ENCODE data around the gene PHKA1.
"Not testable (repeated sequence)": the region's sequence is repeated elsewhere in the genome, so short reads cannot be mapped to it uniquely, and the experiment has no call there.

PHKA1 gene

GRCh38 chrX:72572248-72573157 is 141.6 kb downstream of the PHKA1 start, which contains the start of gene HDAC8:
HDAC8 (minus strand) TSS chrX:72572843; CDS start chrX:72572761, 82 bp downstream.
- Mint-ChIP-seq H3K27me3 (peaks cover 10% of the 10 kb centered on the region), H3K9me3 (no peaks in the 10 kb centered on the region), H3K36me3 (peaks cover 8% of the 10 kb centered on the region), H3K4me3 (peak within 1 kb of the TSS; percentile 92), H3K27ac (peak within 1 kb of the TSS; percentile 86), H3K4me1 (peaks cover 11% of the 10 kb centered on the region)
- DNase-seq, result peak; percentile 65
- CTCF ChIA-PET, result interaction anchor here (1.2 to 1.4 kb wide), 2 partner anchors 275 to 296 kb away, joined by 3 to 4 read pairs; partner anchors contain the start of gene RPS4X

DNA sequence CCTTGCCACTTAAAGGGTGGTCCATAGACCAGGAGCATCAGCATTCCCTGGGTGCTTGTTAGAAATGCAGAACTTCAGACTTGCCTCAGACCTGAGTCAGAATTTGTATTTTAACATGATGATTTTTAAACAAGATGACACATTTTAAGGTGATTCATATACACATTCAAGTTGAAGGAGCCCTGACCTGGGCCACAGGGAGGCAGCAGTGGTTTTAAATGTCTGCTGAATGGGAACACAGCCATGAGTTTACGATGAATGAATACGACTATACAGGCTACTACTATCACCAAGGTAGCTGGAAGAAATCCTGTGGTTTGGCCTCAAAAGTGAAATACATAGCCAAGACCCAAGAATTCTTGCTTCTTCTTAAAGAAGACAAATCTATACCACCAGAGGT is 144.3 kb downstream of the PHKA1 start:
- CTCF ChIA-PET, result no interaction called here
- Mint-ChIP-seq H3K27ac (no peak overlapping the region), H3K9me3 (no peaks in the 10 kb centered on the region), H3K27me3 (no peaks in the 10 kb centered on the region), H3K36me3 (peaks cover 18% of the 10 kb centered on the region), H3K4me3 (no peak overlapping the region), H3K4me1 (peaks cover 11% of the 10 kb centered on the region)
- no peak for DNase-seq

DNA sequence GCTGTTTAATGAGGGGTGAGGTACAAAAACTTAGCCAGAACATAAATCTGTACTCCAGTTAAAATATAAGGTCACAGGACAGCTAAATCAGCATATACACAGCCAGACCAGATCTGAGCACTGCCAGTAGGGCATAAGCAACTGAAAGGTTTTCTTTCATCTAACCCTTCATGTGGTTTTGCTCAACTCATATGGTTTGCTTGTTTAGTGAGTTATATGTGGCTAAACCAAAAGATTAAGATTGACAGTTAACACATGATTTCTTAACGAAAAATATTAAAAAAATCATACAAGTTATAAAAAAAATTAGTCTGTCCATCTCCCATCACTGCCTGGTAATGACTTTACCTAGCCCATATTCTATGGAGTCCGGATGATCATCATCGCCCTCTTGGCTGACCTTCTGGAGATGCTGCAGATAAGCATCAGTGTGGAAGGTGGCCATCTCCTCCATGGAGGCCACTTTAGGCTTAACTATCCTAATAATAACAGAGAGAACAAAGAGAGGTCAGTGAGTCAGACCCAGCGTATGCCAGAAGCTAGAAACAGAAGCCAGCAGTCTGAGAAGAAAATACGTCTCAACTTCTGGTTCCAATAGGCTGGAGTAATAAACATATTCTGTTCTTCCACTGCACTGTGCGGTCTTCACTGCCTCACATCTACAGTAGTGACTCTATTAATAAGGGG is 145.6 kb downstream of the PHKA1 start:
- Mint-ChIP-seq H3K9me3 (no peaks in the 10 kb centered on the region), H3K4me3 (no peak overlapping the region), H3K27me3 (no peaks in the 10 kb centered on the region), H3K36me3 (peaks cover 18% of the 10 kb centered on the region), H3K27ac (no peak overlapping the region), H3K4me1 (peaks cover 11% of the 10 kb centered on the region)
- CTCF ChIA-PET, result no interaction called here
- DNase-seq, result no peak

GRCh38 chrX:72566448-72566847 is 147.7 kb downstream of the PHKA1 start:
- Mint-ChIP-seq H3K27me3 (no peaks in the 10 kb centered on the region), H3K4me1 (peaks cover 6% of the 10 kb centered on the region), H3K9me3 (no peaks in the 10 kb centered on the region), H3K36me3 (peaks cover 28% of the 10 kb centered on the region), H3K27ac (no peak overlapping the region), H3K4me3 (no peak overlapping the region)
- DNase-seq, result no peak
- CTCF ChIA-PET, result no interaction called here

DNA sequence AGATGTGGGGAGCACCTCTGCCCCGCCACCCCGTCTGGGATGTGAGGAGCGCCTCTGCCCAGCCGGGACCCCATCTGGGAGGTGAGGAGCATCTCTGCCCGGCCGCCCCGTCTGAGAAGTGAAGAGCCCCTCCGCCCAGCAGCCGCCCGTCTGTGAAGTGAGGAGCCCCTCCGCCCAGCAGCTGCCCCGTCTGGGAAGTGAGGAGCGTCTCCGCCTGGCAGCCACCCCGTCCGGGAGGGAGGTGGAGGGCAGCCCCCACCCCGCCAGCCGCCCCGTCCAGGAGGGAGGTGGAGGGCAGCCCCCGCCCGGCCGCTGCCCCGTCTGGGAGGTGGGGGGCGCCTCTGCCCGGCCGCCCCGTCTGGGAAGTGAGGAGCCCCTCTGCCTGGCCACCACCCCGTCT is 154.5 kb downstream of the PHKA1 start:
- H3K27me3 Mint-ChIP-seq, CTCF ChIA-PET, DNase-seq, H3K4me3 Mint-ChIP-seq, H3K9me3 Mint-ChIP-seq, H3K27ac Mint-ChIP-seq, H3K4me1 Mint-ChIP-seq: not testable (repeated sequence)
- H3K36me3 Mint-ChIP-seq, result peaks cover 34% of the 10 kb centered on the region

DNA sequence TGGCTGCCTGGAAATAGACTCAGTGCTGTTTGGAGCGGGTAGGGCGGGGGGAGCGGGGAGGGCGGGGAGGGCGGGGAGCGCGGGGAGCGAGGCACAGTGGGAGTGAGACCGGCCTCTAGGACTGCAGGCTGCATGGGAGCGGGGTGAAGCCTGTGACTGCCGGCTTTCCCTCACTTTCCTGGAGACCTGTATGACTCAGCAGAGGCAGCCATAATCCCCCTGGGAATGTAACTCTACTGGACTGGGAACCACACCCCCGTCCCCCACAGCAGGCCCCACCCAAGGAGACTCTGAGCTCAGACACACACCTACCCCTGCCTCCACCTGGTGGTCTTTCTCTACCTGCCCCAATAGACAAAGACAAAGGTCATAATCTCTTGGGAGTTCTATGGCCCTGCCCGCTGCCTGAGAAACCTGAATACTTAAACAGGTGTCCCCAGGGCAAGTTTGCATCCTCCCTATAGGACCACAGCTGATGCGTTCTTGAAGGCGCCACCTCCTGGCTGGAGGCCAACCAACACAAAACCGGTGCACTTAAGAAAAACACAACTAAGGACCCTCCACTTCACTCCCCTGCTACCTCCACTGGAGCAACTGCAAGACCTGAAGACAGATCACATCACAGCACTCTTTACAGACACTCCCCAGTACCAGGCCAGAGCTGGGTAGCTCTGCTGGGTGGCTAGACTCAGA is 159.5 kb downstream of the PHKA1 start:
- no peaks in the 10 kb centered on the region for H3K27me3 Mint-ChIP-seq
- no peaks in the 10 kb centered on the region for H3K9me3 Mint-ChIP-seq
- no peak overlapping the region for H3K4me3 Mint-ChIP-seq
- CTCF ChIA-PET, result no interaction called here
- H3K27ac Mint-ChIP-seq, result no peak overlapping the region
- no peak for DNase-seq
- H3K4me1 Mint-ChIP-seq, result peaks cover 3% of the 10 kb centered on the region
- H3K36me3 Mint-ChIP-seq, result peaks cover 24% of the 10 kb centered on the region

DNA sequence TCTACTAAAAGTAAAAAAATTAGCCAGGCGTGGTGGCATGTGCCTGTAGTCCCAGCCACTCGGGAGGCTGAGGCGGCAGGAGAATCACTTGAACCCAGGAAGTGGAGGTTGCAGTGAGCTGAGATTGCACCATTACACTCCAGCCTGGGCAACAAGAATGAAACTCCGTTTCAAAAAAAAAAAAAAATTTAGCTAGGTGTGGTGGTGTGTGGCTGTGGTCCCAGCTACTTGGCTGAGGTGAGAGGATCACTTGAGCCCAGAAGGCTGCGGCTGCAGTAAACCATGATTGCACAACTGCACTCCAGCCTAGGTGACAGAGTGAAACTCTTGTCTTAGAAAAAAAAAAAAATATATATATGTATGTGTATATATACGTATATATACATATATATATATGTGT is 161.7 kb downstream of the PHKA1 start:
- H3K4me3 Mint-ChIP-seq, result not testable (repeated sequence)

DNA sequence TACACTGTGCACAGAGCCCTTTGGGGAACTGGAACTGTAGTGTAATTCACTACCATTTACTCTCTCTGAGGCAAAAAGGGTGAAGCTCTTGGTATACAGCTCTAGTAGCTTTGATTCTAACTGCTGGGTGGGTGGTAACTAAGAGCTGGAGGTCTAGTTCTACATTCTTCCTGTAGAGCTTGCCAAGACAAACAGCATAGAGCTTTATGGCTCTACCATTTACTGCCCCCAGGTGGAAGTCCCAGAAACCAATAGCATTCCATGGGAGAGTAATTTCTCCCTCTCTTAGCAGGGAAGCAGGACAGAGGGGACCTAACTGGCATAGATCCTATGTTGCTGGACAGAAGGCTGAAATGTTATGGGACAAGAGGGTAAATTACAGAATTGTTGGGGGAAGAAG is 168.1 kb downstream of the PHKA1 start:
- H3K27ac Mint-ChIP-seq, result no peak overlapping the region
- no peaks in the 10 kb centered on the region for H3K27me3 Mint-ChIP-seq
- no peak for DNase-seq
- peaks cover 19% of the 10 kb centered on the region for H3K36me3 Mint-ChIP-seq
- no peaks in the 10 kb centered on the region for H3K4me1 Mint-ChIP-seq
- CTCF ChIA-PET, result no interaction called here
- H3K4me3 Mint-ChIP-seq, result no peak overlapping the region
- no peaks in the 10 kb centered on the region for H3K9me3 Mint-ChIP-seq

More for the DNA sequence above, 161.7 kb downstream of the PHKA1 start:
- DNase-seq, H3K27me3 Mint-ChIP-seq, H3K27ac Mint-ChIP-seq, H3K4me1 Mint-ChIP-seq, H3K9me3 Mint-ChIP-seq, CTCF ChIA-PET: not testable (repeated sequence)
- peaks cover 21% of the 10 kb centered on the region for H3K36me3 Mint-ChIP-seq

DNA sequence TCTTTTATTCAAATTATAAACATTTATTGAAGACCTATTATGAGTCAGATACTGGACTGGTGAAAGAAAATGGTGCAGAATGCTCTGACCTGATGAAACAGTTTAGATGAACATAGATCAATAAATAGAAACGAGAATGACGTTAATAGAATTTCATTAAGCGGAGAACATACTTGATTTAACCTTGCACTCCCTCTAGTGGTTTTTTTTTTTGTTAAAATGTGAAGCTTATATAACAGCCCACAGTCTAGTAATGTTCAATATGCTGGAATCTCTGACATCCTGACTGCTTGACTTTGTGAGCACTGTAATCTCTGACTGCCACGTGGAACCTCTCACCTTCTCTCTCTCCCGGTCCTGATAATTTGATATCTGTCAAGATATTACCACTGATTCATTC is 173.8 kb downstream of the PHKA1 start:
- Mint-ChIP-seq H3K36me3 (peaks cover 3% of the 10 kb centered on the region), H3K27me3 (no peaks in the 10 kb centered on the region), H3K9me3 (no peaks in the 10 kb centered on the region), H3K4me1 (no peaks in the 10 kb centered on the region), H3K27ac (no peak overlapping the region), H3K4me3 (no peak overlapping the region)
- no peak for DNase-seq
- CTCF ChIA-PET, result interaction anchor here (1.0 to 1.1 kb wide), 2 partner anchors 10 to 15 kb away, joined by 3 read pairs; no protein-coding TSS in a partner anchor

GRCh38 chrX:72539822-72540221 is 174.3 kb downstream of the PHKA1 start:
- DNase-seq, result no peak
- Mint-ChIP-seq H3K36me3 (peaks cover 3% of the 10 kb centered on the region), H3K27me3 (no peaks in the 10 kb centered on the region), H3K4me1 (no peaks in the 10 kb centered on the region), H3K4me3 (no peak overlapping the region), H3K9me3 (no peaks in the 10 kb centered on the region), H3K27ac (no peak overlapping the region)
- CTCF ChIA-PET, result interaction anchor here (1.0 kb wide), 1 partner anchor 15 kb away, joined by 3 read pairs; no protein-coding TSS in a partner anchor

GRCh38 chrX:72536542-72536941 is 177.6 kb downstream of the PHKA1 start:
- Mint-ChIP-seq H3K36me3 (no peaks in the 10 kb centered on the region), H3K4me1 (no peaks in the 10 kb centered on the region), H3K27me3 (no peaks in the 10 kb centered on the region), H3K4me3 (no peak overlapping the region), H3K9me3 (no peaks in the 10 kb centered on the region), H3K27ac (no peak overlapping the region)
- DNase-seq, result no peak
- CTCF ChIA-PET, result no interaction called here

DNA sequence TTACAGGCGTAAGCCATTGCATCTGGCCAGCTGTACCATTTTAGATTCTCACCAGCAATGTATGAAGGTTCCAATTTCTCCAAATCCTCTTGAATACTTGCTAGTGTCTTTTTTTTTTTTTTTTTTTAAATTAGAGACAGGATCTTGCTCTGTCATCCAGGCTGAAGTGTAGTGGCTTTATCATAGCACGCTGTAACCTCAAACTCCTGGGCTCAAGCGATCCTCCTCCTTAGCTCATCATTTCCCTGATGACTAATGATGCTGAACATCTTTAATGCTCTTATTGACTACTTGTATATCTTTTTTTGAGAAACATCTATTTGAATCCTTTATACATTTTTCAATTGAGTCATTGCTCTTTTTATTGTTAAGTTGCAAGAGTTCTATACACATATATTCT is 181.7 kb downstream of the PHKA1 start:
- Mint-ChIP-seq H3K4me1 (peaks cover 2% of the 10 kb centered on the region), H3K4me3 (no peak overlapping the region), H3K27ac (no peak overlapping the region), H3K9me3 (peaks cover 5% of the 10 kb centered on the region), H3K36me3 (peaks cover 16% of the 10 kb centered on the region), H3K27me3 (no peaks in the 10 kb centered on the region)
- DNase-seq, result no peak
- CTCF ChIA-PET, result no interaction called here

Measured in activated naive CD4-positive, alpha-beta T cell treated with anti-CD3 and anti-CD28 coated beads, Interleukin-2, amount 10 ng/mL, durations not matched to agents 7 days and 5 days (primary cell).